ENCODE measurements around the gene PSME4.
"Not testable (repeated sequence)": the region's sequence is repeated elsewhere in the genome, so short reads cannot be mapped to it uniquely, and the experiment has no call there.

PSME4 gene

DNA sequence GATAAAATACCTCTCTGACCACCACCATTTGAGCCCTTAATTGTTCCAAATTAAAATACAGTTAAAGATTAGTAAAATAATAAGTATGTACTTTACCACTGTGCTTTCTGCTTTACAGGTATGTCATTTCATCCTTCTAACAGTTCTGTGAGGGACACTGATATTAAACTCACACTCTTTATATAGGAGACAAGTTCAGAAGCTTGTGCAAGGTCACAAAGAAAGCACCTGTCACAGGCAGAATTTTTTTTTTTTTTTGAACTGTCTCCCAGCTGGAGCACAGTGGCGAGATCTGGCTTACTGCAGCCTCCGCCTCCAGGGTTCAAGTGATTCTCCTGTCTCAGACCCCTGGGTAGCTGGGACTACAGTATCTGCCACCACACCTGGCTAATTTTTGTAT, 89.4 kb downstream of the PSME4 start:
- no peak for DNase-seq (ENCODE audit: low read depth)

GRCh38 chr2:53880756-53881155, 90.0 kb downstream of the PSME4 start:
- DNase-seq (ENCODE audit: low read depth) = no peak

DNA sequence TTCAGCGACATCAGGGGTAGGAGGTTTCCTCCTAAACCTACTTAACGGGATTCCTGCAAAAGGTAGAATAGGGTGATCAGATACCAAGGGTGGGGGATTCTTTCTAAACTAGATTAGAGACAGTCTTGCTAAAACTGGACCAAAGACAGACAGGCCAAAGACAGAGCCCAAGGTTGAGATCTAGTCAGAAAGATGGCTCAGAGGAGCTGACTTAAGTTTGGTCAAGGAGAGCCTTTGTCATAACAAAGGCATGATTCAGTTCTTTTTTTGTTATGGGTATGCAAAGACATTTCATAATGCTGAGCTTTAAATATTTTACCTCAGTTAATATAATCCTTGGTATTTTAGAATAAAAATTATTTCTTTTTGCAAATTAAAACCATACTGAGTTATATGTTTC, 93.2 kb downstream of the PSME4 start:
- no peak for DNase-seq (ENCODE audit: low read depth)

GRCh38 chr2:53877112-53877511, 93.7 kb downstream of the PSME4 start:
- no peak for DNase-seq (ENCODE audit: low read depth)

GRCh38 chr2:53874401-53874950, 96.3 kb downstream of the PSME4 start:
- no peak for DNase-seq (ENCODE audit: low read depth)

- no peak for DNase-seq (ENCODE audit: low read depth)
Observed at GRCh38 chr2:53867773-53868172, 103.0 kb downstream of the PSME4 start.

GRCh38 chr2:53867169-53867568, 103.6 kb downstream of the PSME4 start:
- no peak for DNase-seq (ENCODE audit: low read depth)

DNA sequence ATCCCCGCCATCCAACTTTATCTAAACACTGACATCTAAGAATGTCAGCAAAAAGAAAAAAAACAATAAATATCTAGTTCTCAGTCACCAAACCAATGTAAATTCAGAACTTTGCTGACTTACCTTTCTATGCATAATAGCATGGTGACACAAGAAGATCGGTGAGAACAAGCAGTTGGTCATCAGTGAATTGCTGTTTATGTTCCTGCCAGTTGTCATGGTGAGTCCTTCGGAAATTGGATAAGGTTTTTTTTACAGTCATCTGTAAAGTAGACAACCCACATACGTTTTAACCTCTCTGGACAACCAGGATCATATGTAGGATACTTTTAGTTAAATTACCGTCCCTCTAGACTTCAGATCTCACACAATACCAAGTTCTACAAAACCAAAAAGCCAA, 104.8 kb downstream of the PSME4 start:
- no peak for DNase-seq (ENCODE audit: low read depth)

- no peak for DNase-seq (ENCODE audit: low read depth)
Observed at GRCh38 chr2:53865264-53865663, 105.5 kb downstream of the PSME4 start.

GRCh38 chr2:53863538-53864227, 107.1 kb downstream of the PSME4 start:
- no peak for DNase-seq (ENCODE audit: low read depth)

- DNase-seq (ENCODE audit: low read depth) = no peak
Observed at GRCh38 chr2:53861824-53862223, 109.0 kb downstream of the PSME4 start.

- no peak for DNase-seq (ENCODE audit: low read depth)
Observed at GRCh38 chr2:53859206-53860181, 111.3 kb downstream of the PSME4 start, which contains the start of gene GPR75. GPR75 (minus strand) TSS chr2:53859967; CDS start chr2:53854756, 5,211 bp downstream.

DNA sequence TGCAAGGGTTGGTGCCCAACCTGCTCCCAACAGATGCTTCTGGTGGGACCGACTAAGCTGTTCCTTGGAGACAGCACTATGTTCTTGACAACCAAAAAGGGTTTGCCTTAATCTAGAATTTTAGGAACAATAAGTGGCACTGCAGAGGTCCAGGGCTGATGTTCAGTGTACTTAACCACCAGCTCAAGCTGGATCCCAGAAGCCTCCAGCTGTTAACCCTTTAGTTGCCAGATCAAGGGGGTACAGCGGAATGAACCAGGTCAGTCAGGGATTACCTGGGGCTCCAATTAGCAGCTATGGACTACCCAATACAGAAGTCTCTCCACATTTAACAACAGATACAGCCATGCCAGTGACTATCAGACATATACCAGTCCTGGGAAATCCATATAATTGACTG, 114.5 kb downstream of the PSME4 start:
- DNase-seq (ENCODE audit: low read depth) = no peak

DNA sequence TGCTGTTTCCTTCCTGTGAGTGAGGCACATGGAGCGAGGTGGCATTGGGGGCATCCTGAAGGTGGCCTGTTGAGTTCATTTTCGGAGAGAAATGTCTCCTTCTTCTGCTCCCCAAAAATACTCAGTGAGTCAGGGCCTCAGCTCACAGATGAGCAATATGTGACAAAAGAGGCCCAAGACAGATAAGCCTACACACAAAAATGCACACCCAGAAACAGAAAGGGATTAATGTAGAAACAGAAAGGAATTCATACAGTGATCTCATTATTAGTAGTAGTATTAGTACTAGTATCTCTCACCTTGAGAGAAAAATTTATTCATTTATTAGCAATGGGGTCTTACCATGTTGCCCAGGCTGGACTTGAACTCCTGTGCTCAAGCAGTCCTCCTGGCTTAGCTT, 116.1 kb downstream of the PSME4 start:
- DNase-seq (ENCODE audit: low read depth) = no peak

GRCh38 chr2:53852532-53852931, 118.3 kb downstream of the PSME4 start:
- no peak for DNase-seq (ENCODE audit: low read depth)

GRCh38 chr2:53851052-53851757, 119.6 kb downstream of the PSME4 start:
- not testable (repeated sequence) for DNase-seq (ENCODE audit: low read depth)

DNA sequence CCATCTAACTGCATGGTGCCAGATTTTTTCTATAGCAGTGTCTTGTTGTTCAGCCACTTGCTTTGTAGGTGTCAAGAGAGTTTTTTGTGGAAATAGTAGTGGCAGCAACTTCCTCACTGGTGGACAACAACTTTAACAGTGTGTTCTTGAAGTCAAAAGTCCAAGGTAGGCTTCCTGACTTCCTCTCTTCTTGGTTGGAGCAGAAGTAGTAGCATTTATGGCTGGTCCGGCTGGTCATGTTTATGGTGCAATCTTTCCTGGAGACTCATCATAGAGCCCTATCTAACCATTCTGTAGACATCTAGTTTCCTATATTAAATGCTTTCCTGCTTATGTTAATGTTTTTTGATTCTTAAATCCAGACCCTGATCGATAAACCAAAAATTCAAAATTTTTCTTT, 122.7 kb downstream of the PSME4 start:
- DNase-seq (ENCODE audit: low read depth) = no peak

DNA sequence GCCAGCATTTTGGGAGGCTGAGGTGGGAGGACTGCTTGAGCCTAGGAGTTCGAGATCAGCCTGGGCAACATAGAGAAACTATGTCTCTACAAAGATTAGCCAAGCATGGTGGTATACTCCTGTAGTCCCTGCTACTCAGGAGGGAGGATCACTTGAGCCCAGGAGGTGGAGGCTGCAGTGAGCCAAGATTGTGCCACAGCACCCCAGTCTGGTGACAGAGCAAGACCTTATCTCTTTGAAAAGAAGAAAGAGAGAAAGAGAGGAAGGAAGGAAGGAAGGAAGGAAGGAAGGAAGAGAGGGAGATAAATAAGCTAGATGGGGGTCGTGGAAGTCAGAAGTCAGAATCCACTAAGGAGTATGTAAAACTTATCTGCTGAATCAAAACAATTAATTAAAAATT, 127.2 kb downstream of the PSME4 start:
- DNase-seq (ENCODE audit: low read depth) = no peak

- no peak for DNase-seq (ENCODE audit: low read depth)
Observed at GRCh38 chr2:53842891-53843290, 127.9 kb downstream of the PSME4 start.

- DNase-seq (ENCODE audit: low read depth) = not testable (repeated sequence)
Observed at GRCh38 chr2:53841651-53842050, 129.1 kb downstream of the PSME4 start.

GRCh38 chr2:53840580-53840979, 130.2 kb downstream of the PSME4 start:
- no peak for DNase-seq (ENCODE audit: low read depth)

GRCh38 chr2:53829980-53830290, 140.9 kb downstream of the PSME4 start:
- not testable (repeated sequence) for DNase-seq (ENCODE audit: low read depth)

Data from activated T-cell treated with anti-CD3 and anti-CD28 coated beads for 48 hours (primary cell).